GM18502 (cell line): ENCODE measurements around the gene HERC4.
A peak's percentile ranks its signal among the peaks of the same experiment; 100 is the strongest.

Source experiments
- ATAC-seq: cut with Tn5 transposase; IDR thresholded peaks from one replicate; pipeline ENCODE4 v1.9.1; 2021; ENCODE audit warnings: mild to moderate bottlenecking; ENCODE audit not compliant: unreplicated experiment, poor library complexity

HERC4 gene

GRCh38 chr10:68074775-68075549 lies at the start of gene HERC4:
HERC4 (minus strand) TSS chr10:68075283; CDS start chr10:68073108, 2,175 bp downstream.
- ATAC-seq = peak; percentile 92

- no peak for ATAC-seq
Observed at GRCh38 chr10:68124718-68125117, 49.6 kb upstream of the HERC4 start.

- ATAC-seq = no peak
Observed at GRCh38 chr10:68121852-68122251, 46.8 kb upstream of the HERC4 start.

- no peak for ATAC-seq
Observed at GRCh38 chr10:68121020-68121743, 46.1 kb upstream of the HERC4 start.

- ATAC-seq = no peak
Observed at GRCh38 chr10:68118657-68119056, 43.6 kb upstream of the HERC4 start.

- ATAC-seq = no peak
Observed at GRCh38 chr10:68112837-68113236, 37.8 kb upstream of the HERC4 start.

GRCh38 chr10:68111584-68111983 lies 36.5 kb upstream of the HERC4 start:
- ATAC-seq = no peak

GRCh38 chr10:68110027-68110426 lies 34.9 kb upstream of the HERC4 start:
- ATAC-seq = no peak

GRCh38 chr10:68109331-68109730 lies 34.2 kb upstream of the HERC4 start, which contains the start of gene MYPN:
MYPN (plus strand) TSS chr10:68109488; CDS start chr10:68121439, 11,951 bp downstream.
- ATAC-seq = no peak

- ATAC-seq = no peak
Observed at GRCh38 chr10:68108653-68109052, 33.6 kb upstream of the HERC4 start.

- ATAC-seq = no peak
Observed at GRCh38 chr10:68108051-68108450, 33.0 kb upstream of the HERC4 start.

- ATAC-seq = no peak
Observed at GRCh38 chr10:68107651-68108050, 32.6 kb upstream of the HERC4 start.

- ATAC-seq = no peak
Observed at GRCh38 chr10:68106656-68107055, 31.6 kb upstream of the HERC4 start.

GRCh38 chr10:68105820-68106219 lies 30.7 kb upstream of the HERC4 start:
- no peak for ATAC-seq

- ATAC-seq = no peak
Observed at GRCh38 chr10:68103901-68104300, 28.8 kb upstream of the HERC4 start.

GRCh38 chr10:68103261-68103878 lies 28.3 kb upstream of the HERC4 start:
- no peak for ATAC-seq

- ATAC-seq = no peak
Observed at GRCh38 chr10:68101066-68101465, 26.0 kb upstream of the HERC4 start.

GRCh38 chr10:68099736-68100135 lies 24.7 kb upstream of the HERC4 start:
- no peak for ATAC-seq

- no peak for ATAC-seq
Observed at GRCh38 chr10:68096913-68097516, 21.9 kb upstream of the HERC4 start.

GRCh38 chr10:68095153-68095552 lies 20.1 kb upstream of the HERC4 start:
- ATAC-seq = no peak

GRCh38 chr10:68092512-68092911 lies 17.4 kb upstream of the HERC4 start:
- ATAC-seq = no peak
